ENCODE measurements around the gene SRRM2.
A peak's percentile ranks its signal among the peaks of the same experiment; 100 is the strongest.
"Not testable (repeated sequence)": the region's sequence is repeated elsewhere in the genome, so short reads cannot be mapped to it uniquely, and the experiment has no call there.

The SRRM2 gene

DNA sequence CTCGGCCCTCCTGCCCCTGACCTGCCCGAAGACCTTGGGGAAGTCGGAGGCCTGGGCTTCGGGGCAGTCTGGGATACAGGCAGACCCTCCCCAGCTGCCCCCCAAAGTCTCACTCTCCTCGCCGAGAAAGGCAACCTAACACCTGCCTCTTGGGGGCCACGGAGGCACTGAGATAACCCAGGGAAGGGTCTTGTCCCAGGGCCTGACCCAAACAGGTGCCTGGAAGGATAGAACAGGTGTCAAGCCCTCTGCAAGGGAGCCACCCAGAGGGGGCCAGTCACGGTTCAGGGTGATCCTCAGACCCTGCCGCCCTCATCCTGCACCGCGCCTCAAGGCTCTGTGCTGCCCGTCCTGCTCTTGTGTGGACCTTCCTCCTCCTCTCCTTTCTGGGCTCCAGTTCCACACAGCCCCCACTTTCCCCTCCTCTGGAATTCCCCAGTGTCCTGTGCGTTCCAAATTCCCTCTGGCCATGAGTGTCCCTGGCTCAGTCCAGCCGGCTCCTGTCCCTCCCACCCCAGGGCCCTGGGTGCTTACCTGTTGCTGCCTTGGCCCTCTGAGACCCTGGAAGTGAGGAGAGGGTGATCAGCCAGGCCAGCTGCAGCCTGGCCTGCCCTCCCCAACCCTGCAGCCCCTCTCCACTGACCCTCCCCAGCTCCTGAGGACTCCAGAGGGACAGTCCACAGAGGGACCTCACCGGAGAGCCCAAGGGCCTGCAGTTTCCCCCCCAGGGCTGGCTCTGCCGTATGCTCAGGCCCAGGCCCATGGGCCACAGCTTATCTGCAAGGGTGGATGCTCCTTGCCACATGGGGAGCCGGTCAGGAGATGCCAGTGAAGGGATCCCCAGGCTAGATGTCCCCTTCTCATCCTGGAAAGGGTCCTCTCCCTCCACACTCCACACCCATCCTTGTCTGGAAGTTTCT is 36.2 kb upstream of the SRRM2 start:
- no peaks in the 10 kb centered on the region for H3K9me3 ChIP-seq (replicated peaks; ENCODE audit: low read length)
- no peaks in the 10 kb centered on the region for H3K36me3 ChIP-seq (ENCODE audit: insufficient read depth, low read length)
- no peak overlapping the region for H3K9ac ChIP-seq (ENCODE audit: low read depth, low read length)
- no peaks in the 10 kb centered on the region for H3K27me3 ChIP-seq (ENCODE audit: control insufficient read depth, insufficient read depth, low read length)
- H3K4me1 ChIP-seq (ENCODE audit: control insufficient read depth, insufficient read depth, low read length), result peaks cover 9% of the 10 kb centered on the region
- H3K4me3 ChIP-seq (ENCODE audit: low read length), result no peak overlapping the region
- H3K4me2 ChIP-seq (ENCODE audit: low read length), result peak overlapping the region; percentile 64

GRCh38 chr16:2716948-2717347 is 35.5 kb upstream of the SRRM2 start:
- H3K4me2 ChIP-seq (ENCODE audit: low read length), result no peak overlapping the region

GRCh38 chr16:2717383-2718263 is 34.8 kb upstream of the SRRM2 start:
- H3K36me3 ChIP-seq (ENCODE audit: insufficient read depth, low read length), result no peaks in the 10 kb centered on the region
- H3K9me3 ChIP-seq (replicated peaks; ENCODE audit: low read length), result no peaks in the 10 kb centered on the region
- no peaks in the 10 kb centered on the region for H3K27me3 ChIP-seq (ENCODE audit: control insufficient read depth, insufficient read depth, low read length)
- H3K4me1 ChIP-seq (ENCODE audit: control insufficient read depth, insufficient read depth, low read length), result peaks cover 9% of the 10 kb centered on the region
- H3K4me3 ChIP-seq (ENCODE audit: low read length), result no peak overlapping the region
- H3K4me2 ChIP-seq (ENCODE audit: low read length), result no peak overlapping the region
- H3K9ac ChIP-seq (ENCODE audit: low read depth, low read length), result no peak overlapping the region

More at GRCh38 chr16:2716948-2717347, 35.5 kb upstream of the SRRM2 start:
- Histone ChIP-seq H3K27me3 (ENCODE audit: control insufficient read depth, insufficient read depth, low read length) (no peaks in the 10 kb centered on the region), H3K4me1 (ENCODE audit: control insufficient read depth, insufficient read depth, low read length) (peaks cover 9% of the 10 kb centered on the region), H3K4me3 (ENCODE audit: low read length) (no peak overlapping the region), H3K9me3 (replicated peaks; ENCODE audit: low read length) (no peaks in the 10 kb centered on the region), H3K36me3 (ENCODE audit: insufficient read depth, low read length) (no peaks in the 10 kb centered on the region), H3K9ac (ENCODE audit: low read depth, low read length) (no peak overlapping the region)

GRCh38 chr16:2719328-2720063 is 32.9 kb upstream of the SRRM2 start:
- H3K4me2 ChIP-seq (ENCODE audit: low read length), result peak overlapping the region; percentile 11
- H3K4me3 ChIP-seq (ENCODE audit: low read length), result no peak overlapping the region
- no peaks in the 10 kb centered on the region for H3K9me3 ChIP-seq (replicated peaks; ENCODE audit: low read length)
- H3K27me3 ChIP-seq (ENCODE audit: control insufficient read depth, insufficient read depth, low read length), result peaks cover 4% of the 10 kb centered on the region
- no peak overlapping the region for H3K9ac ChIP-seq (ENCODE audit: low read depth, low read length)
- peaks cover 12% of the 10 kb centered on the region for H3K4me1 ChIP-seq (ENCODE audit: control insufficient read depth, insufficient read depth, low read length)
- no peaks in the 10 kb centered on the region for H3K36me3 ChIP-seq (ENCODE audit: insufficient read depth, low read length)

DNA sequence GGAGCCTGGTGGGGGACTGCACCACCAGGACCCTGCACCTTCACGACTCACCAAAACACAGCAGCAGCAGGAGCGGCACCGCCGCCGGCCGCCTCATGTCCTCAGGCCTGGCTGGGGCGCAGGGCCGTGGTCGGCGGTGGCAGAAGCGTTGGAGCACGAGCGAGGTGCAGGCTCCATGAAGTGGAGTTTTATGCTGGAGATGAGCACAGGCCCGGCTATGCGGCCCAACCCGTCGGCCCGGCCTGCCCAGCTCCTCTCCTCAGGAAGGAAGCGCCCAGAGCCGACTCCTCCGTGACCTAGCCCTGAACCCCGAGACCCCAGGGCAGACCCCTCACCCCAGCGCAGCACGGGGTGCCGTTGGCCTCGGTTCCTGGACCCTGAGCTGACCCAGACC is 32.4 kb upstream of the SRRM2 start, which contains the start of gene PRSS27:
Gene PRSS27 (minus strand): TSS at position 161 of the 394 bp plus-strand sequence. CDS start 64 bp downstream, at position 97.
- Histone ChIP-seq H3K27me3 (ENCODE audit: control insufficient read depth, insufficient read depth, low read length) (peaks cover 10% of the 10 kb centered on the region), H3K4me1 (ENCODE audit: control insufficient read depth, insufficient read depth, low read length) (peaks cover 12% of the 10 kb centered on the region), H3K9ac (ENCODE audit: low read depth, low read length) (peak within 1 kb of the TSS; percentile 91), H3K9me3 (replicated peaks; ENCODE audit: low read length) (no peaks in the 10 kb centered on the region), H3K4me3 (ENCODE audit: low read length) (peak within 1 kb of the TSS; percentile 80), H3K36me3 (ENCODE audit: insufficient read depth, low read length) (no peaks in the 10 kb centered on the region), H3K4me2 (ENCODE audit: low read length) (peak within 1 kb of the TSS; percentile 89)

DNA sequence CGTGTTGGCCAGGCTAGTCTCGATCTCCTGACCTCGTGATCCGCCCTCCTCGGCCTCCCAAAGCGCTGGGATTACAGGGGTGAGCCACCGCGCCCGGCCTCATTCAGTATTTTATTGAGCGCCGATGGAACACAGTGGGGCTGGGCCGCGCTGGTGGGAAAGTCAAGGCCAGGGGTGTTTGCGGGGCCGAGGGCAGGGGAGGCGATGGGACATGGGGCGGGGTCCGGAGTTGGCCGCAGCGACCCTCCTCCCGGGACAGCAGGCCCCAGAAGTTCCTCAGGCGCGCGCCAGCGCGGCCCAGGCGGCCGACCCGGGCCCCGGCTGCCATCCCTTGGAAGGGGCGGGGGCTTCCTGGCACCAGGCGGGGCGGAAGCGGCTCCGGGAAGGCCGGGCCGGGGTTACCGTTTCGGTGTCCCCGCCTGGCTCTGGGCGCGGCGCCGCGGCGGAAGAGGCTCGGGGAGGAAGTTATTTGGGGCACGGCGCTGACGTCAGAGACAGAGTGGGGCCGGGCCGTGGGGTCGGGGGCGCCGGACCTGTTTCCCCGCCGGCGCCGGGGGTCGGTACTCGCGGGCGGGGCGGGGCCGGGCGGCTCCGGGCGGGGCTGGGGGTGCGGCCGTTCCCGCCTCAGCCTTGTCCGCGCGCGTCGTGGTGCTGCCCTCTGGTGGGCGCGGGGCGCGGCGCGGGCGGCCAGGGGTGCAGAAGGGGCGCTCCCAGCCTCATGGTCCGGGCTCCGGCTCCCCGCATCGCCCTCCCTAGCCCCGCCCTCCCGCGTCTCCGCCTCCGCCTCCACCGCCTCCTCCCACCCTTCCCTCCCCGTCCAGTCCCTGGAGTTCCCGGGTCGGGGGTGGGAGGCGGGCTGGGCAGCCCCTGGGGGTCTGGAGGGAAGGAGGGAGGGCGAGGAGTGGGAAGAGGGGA is 31.5 kb upstream of the SRRM2 start:
- Histone ChIP-seq H3K9me3 (replicated peaks; ENCODE audit: low read length) (no peaks in the 10 kb centered on the region), H3K4me3 (ENCODE audit: low read length) (peak overlapping the region; percentile 80), H3K4me2 (ENCODE audit: low read length) (peak overlapping the region; percentile 89), H3K9ac (ENCODE audit: low read depth, low read length) (peak overlapping the region; percentile 91), H3K36me3 (ENCODE audit: insufficient read depth, low read length) (no peaks in the 10 kb centered on the region), H3K27me3 (ENCODE audit: control insufficient read depth, insufficient read depth, low read length) (peaks cover 14% of the 10 kb centered on the region), H3K4me1 (ENCODE audit: control insufficient read depth, insufficient read depth, low read length) (peaks cover 9% of the 10 kb centered on the region)

DNA sequence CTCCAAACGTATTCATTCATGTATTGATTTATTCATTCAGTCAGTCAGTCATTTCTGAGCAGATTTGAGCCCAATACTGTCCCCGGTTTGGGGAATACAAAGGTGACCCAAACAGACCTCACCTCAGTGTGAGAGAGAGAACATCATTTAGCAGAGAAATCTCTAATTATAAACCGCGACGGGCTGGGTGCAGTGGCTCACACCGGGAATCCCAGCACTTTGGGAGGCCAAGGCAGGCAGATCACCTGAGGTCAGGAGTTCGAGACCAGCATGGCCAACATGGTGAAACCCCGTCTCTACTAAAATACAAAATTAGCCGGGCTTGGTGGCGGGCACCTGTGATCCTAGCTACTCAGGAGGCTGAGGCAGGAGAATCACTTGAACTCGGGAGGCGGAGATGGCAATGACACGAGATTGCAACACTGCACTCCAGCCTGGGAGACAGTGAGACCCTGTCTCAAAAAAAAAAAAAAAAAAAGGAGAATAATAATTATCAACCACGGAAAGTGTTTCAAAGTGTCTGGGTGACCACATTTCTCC is 30.7 kb upstream of the SRRM2 start:
- peaks cover 14% of the 10 kb centered on the region for H3K27me3 ChIP-seq (ENCODE audit: control insufficient read depth, insufficient read depth, low read length)
- not testable (repeated sequence) for H3K9me3 ChIP-seq (replicated peaks; ENCODE audit: low read length); H3K4me1 ChIP-seq (ENCODE audit: control insufficient read depth, insufficient read depth, low read length); H3K36me3 ChIP-seq (ENCODE audit: insufficient read depth, low read length)
- peak overlapping the region; percentile 39 for H3K9ac ChIP-seq (ENCODE audit: low read depth, low read length)
- peak overlapping the region; percentile 80 for H3K4me3 ChIP-seq (ENCODE audit: low read length)
- peak overlapping the region; percentile 50 for H3K4me2 ChIP-seq (ENCODE audit: low read length)

GRCh38 chr16:2724088-2724676 is 28.3 kb upstream of the SRRM2 start:
- H3K9ac ChIP-seq (ENCODE audit: low read depth, low read length), result no peak overlapping the region
- H3K4me2 ChIP-seq (ENCODE audit: low read length), result no peak overlapping the region
- no peaks in the 10 kb centered on the region for H3K36me3 ChIP-seq (ENCODE audit: insufficient read depth, low read length)
- H3K27me3 ChIP-seq (ENCODE audit: control insufficient read depth, insufficient read depth, low read length), result peaks cover 14% of the 10 kb centered on the region
- H3K4me1 ChIP-seq (ENCODE audit: control insufficient read depth, insufficient read depth, low read length), result peaks cover 9% of the 10 kb centered on the region
- no peak overlapping the region for H3K4me3 ChIP-seq (ENCODE audit: low read length)
- no peaks in the 10 kb centered on the region for H3K9me3 ChIP-seq (replicated peaks; ENCODE audit: low read length)

- H3K4me1 ChIP-seq (ENCODE audit: control insufficient read depth, insufficient read depth, low read length), result peaks cover 7% of the 10 kb centered on the region
- H3K4me2 ChIP-seq (ENCODE audit: low read length), result no peak overlapping the region
- no peaks in the 10 kb centered on the region for H3K36me3 ChIP-seq (ENCODE audit: insufficient read depth, low read length)
- H3K9ac ChIP-seq (ENCODE audit: low read depth, low read length), result no peak overlapping the region
- no peaks in the 10 kb centered on the region for H3K9me3 ChIP-seq (replicated peaks; ENCODE audit: low read length)
- no peak overlapping the region for H3K4me3 ChIP-seq (ENCODE audit: low read length)
- H3K27me3 ChIP-seq (ENCODE audit: control insufficient read depth, insufficient read depth, low read length), result peaks cover 14% of the 10 kb centered on the region
Measured at GRCh38 chr16:2724816-2725348, 27.6 kb upstream of the SRRM2 start.

- H3K9ac ChIP-seq (ENCODE audit: low read depth, low read length), result no peak overlapping the region
- H3K36me3 ChIP-seq (ENCODE audit: insufficient read depth, low read length), result no peaks in the 10 kb centered on the region
- H3K4me2 ChIP-seq (ENCODE audit: low read length), result no peak overlapping the region
- H3K4me1 ChIP-seq (ENCODE audit: control insufficient read depth, insufficient read depth, low read length), result peaks cover 3% of the 10 kb centered on the region
- H3K27me3 ChIP-seq (ENCODE audit: control insufficient read depth, insufficient read depth, low read length), result peaks cover 19% of the 10 kb centered on the region
- no peak overlapping the region for H3K4me3 ChIP-seq (ENCODE audit: low read length)
- no peaks in the 10 kb centered on the region for H3K9me3 ChIP-seq (replicated peaks; ENCODE audit: low read length)
Measured at GRCh38 chr16:2726923-2727322, 25.5 kb upstream of the SRRM2 start.
